ENCODE data around the gene MCRS1. TPM values are rescaled to one million over a fixed set of nuclear protein-coding genes. Genes with fewer than 3 reads are reported as not detected.

The MCRS1 gene
- total RNA-seq, 4 donors from 2014 or later = 31.2 to 57.2 (median 33.1) TPM

DNA sequence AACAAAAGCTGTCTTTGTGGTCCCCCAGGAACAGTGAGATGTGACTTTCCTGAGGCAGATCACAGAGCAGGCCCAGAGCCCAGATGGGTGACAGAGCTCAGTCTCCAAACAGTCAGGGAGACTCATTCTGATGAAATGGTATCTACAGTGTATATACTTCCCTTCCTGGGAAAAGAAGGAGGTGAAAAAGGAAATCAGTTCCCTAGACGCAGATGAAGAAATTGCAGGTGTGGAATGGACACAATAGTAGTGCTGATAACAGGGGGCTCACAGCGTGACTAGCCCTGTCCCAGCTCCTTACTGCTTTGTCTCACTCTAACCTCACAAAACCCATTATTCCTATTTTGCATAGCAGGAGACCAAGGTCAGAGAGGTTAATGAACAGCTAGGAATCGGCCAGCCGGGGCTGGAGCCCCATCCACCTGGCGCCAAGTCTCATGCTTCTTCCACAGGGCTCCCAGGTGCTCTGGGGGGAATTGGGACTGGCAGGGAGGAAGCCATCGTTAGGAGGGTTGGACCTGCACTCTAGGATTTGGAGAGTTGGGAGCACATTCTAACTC is 17.2 kb downstream of the MCRS1 start:
- no peak for ATAC-seq (ENCODE audit: low FRiP score)
- TF ChIP-seq, protein P1, sequence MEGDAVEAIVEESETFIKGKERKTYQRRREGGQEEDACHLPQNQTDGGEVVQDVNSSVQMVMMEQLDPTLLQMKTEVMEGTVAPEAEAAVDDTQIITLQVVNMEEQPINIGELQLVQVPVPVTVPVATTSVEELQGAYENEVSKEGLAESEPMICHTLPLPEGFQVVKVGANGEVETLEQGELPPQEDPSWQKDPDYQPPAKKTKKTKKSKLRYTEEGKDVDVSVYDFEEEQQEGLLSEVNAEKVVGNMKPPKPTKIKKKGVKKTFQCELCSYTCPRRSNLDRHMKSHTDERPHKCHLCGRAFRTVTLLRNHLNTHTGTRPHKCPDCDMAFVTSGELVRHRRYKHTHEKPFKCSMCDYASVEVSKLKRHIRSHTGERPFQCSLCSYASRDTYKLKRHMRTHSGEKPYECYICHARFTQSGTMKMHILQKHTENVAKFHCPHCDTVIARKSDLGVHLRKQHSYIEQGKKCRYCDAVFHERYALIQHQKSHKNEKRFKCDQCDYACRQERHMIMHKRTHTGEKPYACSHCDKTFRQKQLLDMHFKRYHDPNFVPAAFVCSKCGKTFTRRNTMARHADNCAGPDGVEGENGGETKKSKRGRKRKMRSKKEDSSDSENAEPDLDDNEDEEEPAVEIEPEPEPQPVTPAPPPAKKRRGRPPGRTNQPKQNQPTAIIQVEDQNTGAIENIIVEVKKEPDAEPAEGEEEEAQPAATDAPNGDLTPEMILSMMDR (IDR thresholded peaks at IDR 0.05) = no peak
- DNase-seq (ENCODE audit: low spot score) = no peak

DNA sequence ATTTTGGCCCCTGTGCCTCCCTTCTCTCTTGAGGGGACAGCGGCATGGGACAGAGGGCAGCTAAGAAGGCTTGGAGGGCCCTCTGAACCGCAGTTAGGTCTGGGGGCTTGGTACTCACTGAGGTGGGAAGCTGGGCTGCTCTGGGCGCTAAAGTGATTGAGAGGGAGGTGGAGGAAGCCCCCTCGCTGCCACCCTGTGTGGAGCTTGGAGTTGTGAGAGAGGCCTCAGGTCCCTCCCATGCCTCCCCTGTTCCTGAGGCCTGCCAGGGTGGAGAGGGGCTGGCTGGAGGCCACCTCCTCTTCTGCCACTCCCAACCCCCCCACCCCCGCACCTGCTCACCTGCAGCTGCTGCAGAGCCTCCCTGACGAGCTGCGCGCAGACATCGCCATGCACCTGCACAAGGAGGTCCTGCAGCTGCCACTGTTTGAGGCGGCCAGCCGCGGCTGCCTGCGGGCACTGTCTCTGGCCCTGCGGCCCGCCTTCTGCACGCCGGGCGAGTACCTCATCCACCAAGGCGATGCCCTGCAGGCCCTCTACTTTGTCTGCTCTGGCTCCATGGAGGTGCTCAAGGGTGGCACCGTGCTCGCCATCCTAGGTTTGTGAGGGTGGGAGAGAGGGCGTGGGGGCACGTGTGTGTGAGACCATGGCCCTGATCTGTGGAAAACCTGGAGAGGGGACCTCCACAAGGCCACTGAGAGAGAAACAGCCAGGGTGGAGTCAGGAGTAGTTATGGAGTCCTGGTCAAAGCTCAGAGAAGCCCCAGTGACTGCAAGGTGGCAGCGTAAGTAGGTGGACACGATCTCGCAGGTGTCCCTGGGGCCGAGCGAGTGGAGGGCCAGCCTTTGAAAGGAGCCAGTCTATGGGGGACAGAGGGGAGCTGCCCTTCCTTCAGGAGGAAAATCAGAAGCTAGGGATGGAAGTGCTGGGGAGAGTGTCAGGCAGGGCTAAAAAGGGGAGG is 17.9 kb downstream of the MCRS1 start:
- ATAC-seq (ENCODE audit: low FRiP score) (no peak), DNase-seq (ENCODE audit: low spot score) (no peak)
- TF ChIP-seq, protein P1 (IDR thresholded peaks at IDR 0.05) = no peak

DNA sequence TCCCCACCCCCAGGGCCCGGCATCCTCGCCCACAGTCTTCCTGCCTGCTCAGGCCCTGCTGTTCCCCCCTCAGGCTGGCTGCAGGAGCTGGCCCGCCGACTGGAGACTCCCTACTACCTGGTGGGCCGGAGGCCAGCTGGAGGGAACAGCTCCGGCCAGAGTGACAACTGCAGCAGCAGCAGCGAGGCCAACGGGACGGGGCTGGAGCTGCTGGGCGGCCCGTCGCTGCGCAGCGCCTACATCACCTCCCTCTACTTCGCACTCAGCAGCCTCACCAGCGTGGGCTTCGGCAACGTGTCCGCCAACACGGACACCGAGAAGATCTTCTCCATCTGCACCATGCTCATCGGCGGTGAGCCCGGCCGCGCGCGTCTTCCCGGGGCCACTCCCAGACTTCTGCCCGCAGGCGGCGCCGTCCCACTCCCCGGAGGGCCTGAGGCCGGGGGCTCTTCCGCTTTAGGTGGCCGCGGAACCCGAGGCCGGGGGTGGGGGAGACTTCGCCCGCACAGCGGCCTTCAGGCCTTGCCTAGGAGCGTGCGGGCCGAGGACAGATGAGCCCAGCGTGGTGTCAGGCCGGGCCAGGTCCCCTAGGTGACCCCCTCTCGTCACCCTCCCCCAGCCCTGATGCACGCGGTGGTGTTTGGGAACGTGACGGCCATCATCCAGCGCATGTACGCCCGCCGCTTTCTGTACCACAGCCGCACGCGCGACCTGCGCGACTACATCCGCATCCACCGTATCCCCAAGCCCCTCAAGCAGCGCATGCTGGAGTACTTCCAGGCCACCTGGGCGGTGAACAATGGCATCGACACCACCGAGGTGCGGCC is 18.9 kb downstream of the MCRS1 start:
- ATAC-seq (ENCODE audit: low FRiP score) = no peak
- TF ChIP-seq, protein P1 (IDR thresholded peaks at IDR 0.05) = no peak

DNA sequence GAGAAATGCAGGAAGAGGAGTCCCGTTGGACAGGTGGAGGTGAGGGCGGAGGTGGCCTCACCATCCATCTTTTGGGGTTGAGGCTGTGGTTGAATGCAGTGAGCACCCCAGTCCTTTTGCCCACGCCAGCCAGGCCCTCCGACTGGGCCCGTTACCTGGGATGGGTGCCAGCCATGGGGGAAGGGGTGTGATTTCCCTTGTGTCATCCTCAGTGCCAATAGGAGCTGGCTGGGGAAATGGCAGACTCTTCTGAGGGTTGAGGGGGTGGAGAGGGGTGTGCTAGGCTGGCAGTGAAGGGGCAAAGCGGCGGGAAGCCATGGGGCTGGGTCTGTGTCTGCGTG is 19.5 kb downstream of the MCRS1 start:
- ATAC-seq (ENCODE audit: low FRiP score) (no peak), DNase-seq (ENCODE audit: low spot score) (no peak)
- TF ChIP-seq, protein P1 (IDR thresholded peaks at IDR 0.05) = no peak

More for the DNA sequence above, 18.9 kb downstream of the MCRS1 start:
- DNase-seq (ENCODE audit: low spot score) = no peak

DNA sequence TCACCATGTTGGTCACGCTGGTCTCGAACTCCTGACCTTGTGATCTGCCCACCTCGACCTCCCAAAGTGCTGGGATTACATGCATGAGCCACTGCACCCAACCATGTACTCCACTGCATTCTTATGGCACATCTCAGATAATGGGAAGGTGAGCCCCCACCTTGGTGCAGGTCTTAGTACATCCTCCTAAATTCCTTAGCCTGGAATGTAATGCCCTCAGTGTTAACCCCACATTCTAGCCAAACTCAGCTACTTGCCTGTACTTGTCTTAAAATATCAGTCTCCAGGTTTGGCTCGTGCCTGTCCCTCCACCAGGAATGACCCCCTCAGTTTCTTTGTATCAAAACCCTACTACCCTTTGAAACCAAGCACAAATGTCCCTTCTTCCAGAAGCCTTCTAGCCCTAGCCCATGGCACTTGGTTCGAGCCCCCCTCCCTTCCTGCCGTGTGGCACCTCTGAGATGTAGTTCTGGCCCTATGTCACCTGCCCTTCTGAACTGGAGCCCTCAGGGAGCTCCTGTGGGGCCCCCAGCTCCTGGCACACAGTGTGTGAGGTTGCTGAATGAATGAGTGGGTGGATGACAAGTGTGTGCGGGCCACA is 20.8 kb downstream of the MCRS1 start:
- DNase-seq (ENCODE audit: low spot score) = no peak
- ATAC-seq (ENCODE audit: low FRiP score) = no peak
- TF ChIP-seq, protein P1 (IDR thresholded peaks at IDR 0.05) = no peak

DNA sequence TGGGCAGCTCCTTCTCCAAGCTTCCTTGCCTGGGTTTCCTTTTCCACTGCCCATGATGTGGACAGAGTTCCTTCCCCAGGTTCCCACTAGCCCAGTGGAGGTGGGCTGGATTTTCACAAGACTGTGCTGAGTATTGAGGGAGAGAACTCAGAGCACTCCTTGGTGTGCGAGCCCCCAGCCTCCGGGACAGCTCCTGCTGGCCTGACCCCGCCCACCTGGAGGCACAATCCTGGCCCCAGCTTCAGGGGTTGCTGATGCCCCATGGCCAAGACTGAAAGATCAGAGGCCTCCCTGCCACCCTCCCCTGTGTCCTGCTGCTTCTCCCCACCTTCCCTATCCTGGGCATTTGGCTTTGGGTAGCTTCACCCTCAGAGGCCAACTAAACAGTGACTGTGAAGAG is 21.5 kb downstream of the MCRS1 start:
- TF ChIP-seq, protein P1 (IDR thresholded peaks at IDR 0.05) = no peak
- DNase-seq (ENCODE audit: low spot score) (no peak), ATAC-seq (ENCODE audit: low FRiP score) (no peak)

All from omental fat pad (tissue), 4 donors.